ENCODE measurements around the gene TCL1A.

The TCL1A gene

GRCh38 chr14:95679998-95680735 lies 33.8 kb downstream of the TCL1A start:
- no peak overlapping the region for H3K27ac ChIP-seq
- no peak for DNase-seq (ENCODE audit: low spot score)
- no peak overlapping the region for H3K4me3 ChIP-seq
- TF ChIP-seq, protein P1, sequence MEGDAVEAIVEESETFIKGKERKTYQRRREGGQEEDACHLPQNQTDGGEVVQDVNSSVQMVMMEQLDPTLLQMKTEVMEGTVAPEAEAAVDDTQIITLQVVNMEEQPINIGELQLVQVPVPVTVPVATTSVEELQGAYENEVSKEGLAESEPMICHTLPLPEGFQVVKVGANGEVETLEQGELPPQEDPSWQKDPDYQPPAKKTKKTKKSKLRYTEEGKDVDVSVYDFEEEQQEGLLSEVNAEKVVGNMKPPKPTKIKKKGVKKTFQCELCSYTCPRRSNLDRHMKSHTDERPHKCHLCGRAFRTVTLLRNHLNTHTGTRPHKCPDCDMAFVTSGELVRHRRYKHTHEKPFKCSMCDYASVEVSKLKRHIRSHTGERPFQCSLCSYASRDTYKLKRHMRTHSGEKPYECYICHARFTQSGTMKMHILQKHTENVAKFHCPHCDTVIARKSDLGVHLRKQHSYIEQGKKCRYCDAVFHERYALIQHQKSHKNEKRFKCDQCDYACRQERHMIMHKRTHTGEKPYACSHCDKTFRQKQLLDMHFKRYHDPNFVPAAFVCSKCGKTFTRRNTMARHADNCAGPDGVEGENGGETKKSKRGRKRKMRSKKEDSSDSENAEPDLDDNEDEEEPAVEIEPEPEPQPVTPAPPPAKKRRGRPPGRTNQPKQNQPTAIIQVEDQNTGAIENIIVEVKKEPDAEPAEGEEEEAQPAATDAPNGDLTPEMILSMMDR (IDR thresholded peaks at IDR 0.05): no peak

DNA sequence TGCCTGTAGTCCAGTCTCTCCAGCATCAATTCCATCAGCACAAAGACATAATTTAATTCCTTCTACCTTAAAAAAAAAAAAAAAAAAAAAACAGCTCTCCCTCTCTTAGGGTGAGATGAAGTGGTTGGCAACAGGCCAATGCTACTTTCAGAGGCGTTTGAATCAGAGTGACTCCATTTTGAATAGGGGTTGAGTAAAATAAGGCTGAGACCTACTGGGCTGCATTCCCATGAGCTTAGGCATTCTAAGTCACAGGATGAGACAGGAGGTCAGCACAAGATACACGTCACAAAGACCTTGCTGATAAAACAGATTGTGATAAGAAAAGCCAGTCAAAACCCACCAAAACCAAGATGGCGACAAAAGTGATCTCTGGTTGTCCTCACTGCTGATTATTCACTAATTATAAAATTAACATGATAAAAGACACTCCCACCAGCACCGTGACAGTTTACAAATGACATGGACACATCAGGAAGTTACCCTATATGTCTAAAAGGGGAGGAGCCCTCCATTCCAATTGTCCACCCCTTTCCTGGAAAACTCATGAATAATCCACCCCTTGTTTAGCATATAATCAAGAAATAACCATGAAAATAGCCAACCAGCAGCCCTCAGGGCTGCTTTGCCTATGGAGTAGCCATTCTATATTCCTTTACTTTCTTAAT lies 34.6 kb downstream of the TCL1A start:
- DNase-seq (ENCODE audit: low spot score): no peak
- Histone ChIP-seq H3K27ac (no peak overlapping the region), H3K4me3 (no peak overlapping the region)
- TF ChIP-seq, protein P1 (IDR thresholded peaks at IDR 0.05): no peak

DNA sequence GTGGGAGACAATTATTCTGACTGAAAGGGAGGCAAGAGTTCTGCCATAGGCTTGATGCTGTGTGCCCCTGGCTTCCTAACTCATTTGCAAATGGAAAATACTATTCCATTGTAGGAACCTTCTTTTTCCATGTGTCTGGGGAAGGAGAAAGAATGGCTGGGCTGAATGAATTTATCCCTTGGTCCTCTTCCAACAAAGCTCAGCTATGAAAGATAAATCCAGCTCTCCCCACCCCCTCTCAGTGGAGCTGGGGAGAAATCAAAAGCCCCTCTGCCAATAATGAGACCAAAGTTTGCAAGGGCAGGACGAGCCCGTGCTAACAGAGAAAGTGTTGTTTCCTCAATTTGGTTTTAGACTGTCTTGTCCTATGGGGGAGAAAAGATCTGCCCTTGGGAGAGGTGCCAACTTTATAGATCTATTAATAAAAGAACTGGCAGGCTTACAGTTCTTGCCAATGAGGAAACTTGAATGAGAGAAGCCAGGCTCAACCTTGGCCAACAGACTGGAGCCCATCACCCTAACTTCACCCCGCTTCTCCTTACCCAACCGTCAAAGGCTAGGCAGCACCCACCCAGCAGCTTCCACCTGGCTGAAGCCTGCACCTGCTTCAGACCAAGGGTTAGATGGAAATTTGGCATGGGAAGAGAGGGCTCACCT lies 36.6 kb downstream of the TCL1A start:
- no peak overlapping the region for H3K27ac ChIP-seq
- TF ChIP-seq, protein P1 (IDR thresholded peaks at IDR 0.05): no peak
- no peak overlapping the region for H3K4me3 ChIP-seq
- DNase-seq (ENCODE audit: low spot score): no peak

DNA sequence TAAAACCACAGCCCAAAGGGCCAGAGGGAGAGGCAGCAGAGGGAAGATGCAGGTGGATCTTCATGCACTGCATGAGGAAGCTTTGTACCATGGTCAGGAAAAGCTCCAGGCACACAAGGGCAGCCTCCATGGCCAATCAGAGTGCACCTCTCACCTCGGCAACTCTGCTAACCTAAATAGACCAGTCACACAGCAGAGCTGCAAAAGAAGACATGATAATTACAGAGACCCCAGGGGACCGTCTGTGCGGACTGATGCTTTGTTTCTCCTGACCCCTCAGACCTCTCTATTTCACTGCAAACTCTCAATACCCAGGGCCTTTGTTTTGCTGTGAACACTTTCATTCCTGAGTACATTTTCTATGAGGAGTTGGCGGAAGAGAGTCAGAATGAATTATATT lies 38.4 kb downstream of the TCL1A start:
- no peak overlapping the region for H3K4me3 ChIP-seq
- no peak for DNase-seq (ENCODE audit: low spot score)
- H3K27ac ChIP-seq: no peak overlapping the region
- TF ChIP-seq, protein P1 (IDR thresholded peaks at IDR 0.05): no peak

GRCh38 chr14:95674613-95675012 lies 39.3 kb downstream of the TCL1A start:
- Histone ChIP-seq H3K4me3 (no peak overlapping the region), H3K27ac (no peak overlapping the region)
- TF ChIP-seq, protein P1 (IDR thresholded peaks at IDR 0.05): no peak
- no peak for DNase-seq (ENCODE audit: low spot score)

DNA sequence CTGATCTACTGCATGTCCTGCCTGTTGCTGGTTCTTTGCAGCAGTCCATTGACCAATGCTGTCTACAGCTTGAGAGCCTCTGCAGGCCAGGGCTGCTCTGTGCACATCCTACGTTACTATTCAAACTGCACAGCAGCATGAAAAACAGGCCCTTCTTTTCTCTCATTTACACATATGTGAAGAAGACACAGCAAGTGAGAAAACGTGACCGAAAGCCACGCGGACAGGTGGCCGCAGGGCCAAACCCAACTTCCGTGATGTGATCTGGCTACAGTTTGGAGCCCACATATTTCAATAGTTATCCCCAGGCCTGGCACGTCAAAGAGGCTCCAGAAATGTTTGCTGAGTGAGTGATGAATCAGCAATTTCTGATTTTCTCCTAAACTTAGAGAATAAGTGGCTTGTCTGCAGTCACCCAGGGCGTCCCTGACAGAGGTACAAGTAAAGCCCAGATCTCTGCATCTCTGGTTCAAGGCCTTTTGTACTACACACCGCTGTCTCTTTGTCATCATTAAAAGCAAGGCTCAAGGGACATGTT lies 45.6 kb downstream of the TCL1A start:
- Histone ChIP-seq H3K4me3 (no peak overlapping the region), H3K27ac (no peak overlapping the region)
- TF ChIP-seq, protein P1 (IDR thresholded peaks at IDR 0.05): no peak
- DNase-seq (ENCODE audit: low spot score): no peak
